Lower lobe of right lung (tissue), 2 donors: ENCODE data around the gene GREB1L. TPM values are rescaled to one million over a fixed set of nuclear protein-coding genes. Genes with fewer than 3 reads are reported as not detected.

Experiments used
- ATAC-seq, 2 donors: fragments of 200-7000 bp; cut with Tn5 transposase; one replicate each; pipeline ENCODE4 v1.9.1; 2020 to 2022; ENCODE audit warnings: mild to moderate bottlenecking in 2 of 2, moderate library complexity in 2 of 2
- DNase-seq: peaks from one replicate; pipeline ENCODE4 v3.0.0-alpha.2; 2020
- H3K27ac ChIP-seq: fragments of 200-600 bp; one replicate; pipeline ENCODE4 v1.8.0; 2022
- H3K27me3 ChIP-seq: fragments of 200-600 bp; one replicate; pipeline ENCODE4 v1.8.0; 2022; ENCODE audit warnings: low read depth
- H3K36me3 ChIP-seq: fragments of 200-600 bp; one replicate; pipeline ENCODE4 v1.8.0; 2022; ENCODE audit warnings: mild to moderate bottlenecking
- H3K4me1 ChIP-seq: fragments of 200-600 bp; one replicate; pipeline ENCODE4 v1.8.0; 2022
- H3K4me3 ChIP-seq: fragments of 200-600 bp; one replicate; pipeline ENCODE4 v1.8.0; 2022; ENCODE audit warnings: mild to moderate bottlenecking
- H3K9me3 ChIP-seq: fragments of 200-600 bp; one replicate; pipeline ENCODE4 v1.8.0; 2022
- intact Hi-C: fragments of 100-400 bp; cut with DNase I; formaldehyde crosslinking; loops from one replicate; pipeline ENCODE4 v1.11.0; 2022
- total RNA-seq: library from RNA; stranded (reverse); fragmentation: NEBNext Ultra II Directional; extraction: Animal tissue kit (Norgen Biotek cat#: 25700); gene quantifications from one replicate; pipeline ENCODE4 v1.2.1, GENCODE V29; 2021
- TF ChIP-seq, protein P1 (sequence below): fragments of 200-600 bp; IDR thresholded peaks from one replicate; pipeline ENCODE4 v1.8.0; 2022; ENCODE audit warnings: antibody characterized with exemption, mild to moderate bottlenecking
- donor health status: DM: no; HTN: yes; CAD: no; lungs with severe emphysema.

GREB1L gene
- total RNA-seq, 1 donor from 2014 or later: 0.74 TPM

DNA sequence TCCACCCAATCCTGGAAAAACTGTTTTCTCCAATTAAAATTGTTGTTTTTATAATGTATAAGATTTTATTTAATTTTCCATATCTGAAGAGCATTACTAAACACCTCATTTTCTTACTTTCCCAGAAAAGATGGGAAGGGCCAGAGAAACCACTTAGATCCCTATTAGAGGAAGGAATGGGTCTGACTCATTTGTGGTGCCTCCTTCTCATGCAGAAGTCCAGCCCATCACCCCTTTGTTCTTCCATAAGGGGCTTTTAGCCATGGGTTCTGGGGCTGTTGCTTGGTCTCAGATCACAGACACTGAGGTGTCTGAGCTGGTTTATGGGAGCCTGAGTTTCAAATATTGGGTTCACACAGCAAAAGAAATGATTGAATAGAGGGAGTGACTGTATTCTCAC is 206.3 kb downstream of the GREB1L start:
- H3K36me3 ChIP-seq: no peaks in the 10 kb centered on the region
- no peak overlapping the region for H3K27ac ChIP-seq
- TF ChIP-seq, protein P1, sequence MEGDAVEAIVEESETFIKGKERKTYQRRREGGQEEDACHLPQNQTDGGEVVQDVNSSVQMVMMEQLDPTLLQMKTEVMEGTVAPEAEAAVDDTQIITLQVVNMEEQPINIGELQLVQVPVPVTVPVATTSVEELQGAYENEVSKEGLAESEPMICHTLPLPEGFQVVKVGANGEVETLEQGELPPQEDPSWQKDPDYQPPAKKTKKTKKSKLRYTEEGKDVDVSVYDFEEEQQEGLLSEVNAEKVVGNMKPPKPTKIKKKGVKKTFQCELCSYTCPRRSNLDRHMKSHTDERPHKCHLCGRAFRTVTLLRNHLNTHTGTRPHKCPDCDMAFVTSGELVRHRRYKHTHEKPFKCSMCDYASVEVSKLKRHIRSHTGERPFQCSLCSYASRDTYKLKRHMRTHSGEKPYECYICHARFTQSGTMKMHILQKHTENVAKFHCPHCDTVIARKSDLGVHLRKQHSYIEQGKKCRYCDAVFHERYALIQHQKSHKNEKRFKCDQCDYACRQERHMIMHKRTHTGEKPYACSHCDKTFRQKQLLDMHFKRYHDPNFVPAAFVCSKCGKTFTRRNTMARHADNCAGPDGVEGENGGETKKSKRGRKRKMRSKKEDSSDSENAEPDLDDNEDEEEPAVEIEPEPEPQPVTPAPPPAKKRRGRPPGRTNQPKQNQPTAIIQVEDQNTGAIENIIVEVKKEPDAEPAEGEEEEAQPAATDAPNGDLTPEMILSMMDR: no peak
- H3K9me3 ChIP-seq: no peaks in the 10 kb centered on the region
- no peaks in the 10 kb centered on the region for H3K27me3 ChIP-seq
- DNase-seq: no peak
- intact Hi-C loops: loop anchor here (10.0 kb wide), 1 partner anchor 253 kb away; no protein-coding TSS in a partner anchor
- no peaks in the 10 kb centered on the region for H3K4me1 ChIP-seq
- H3K4me3 ChIP-seq: no peak overlapping the region
- ATAC-seq: no peak

DNA sequence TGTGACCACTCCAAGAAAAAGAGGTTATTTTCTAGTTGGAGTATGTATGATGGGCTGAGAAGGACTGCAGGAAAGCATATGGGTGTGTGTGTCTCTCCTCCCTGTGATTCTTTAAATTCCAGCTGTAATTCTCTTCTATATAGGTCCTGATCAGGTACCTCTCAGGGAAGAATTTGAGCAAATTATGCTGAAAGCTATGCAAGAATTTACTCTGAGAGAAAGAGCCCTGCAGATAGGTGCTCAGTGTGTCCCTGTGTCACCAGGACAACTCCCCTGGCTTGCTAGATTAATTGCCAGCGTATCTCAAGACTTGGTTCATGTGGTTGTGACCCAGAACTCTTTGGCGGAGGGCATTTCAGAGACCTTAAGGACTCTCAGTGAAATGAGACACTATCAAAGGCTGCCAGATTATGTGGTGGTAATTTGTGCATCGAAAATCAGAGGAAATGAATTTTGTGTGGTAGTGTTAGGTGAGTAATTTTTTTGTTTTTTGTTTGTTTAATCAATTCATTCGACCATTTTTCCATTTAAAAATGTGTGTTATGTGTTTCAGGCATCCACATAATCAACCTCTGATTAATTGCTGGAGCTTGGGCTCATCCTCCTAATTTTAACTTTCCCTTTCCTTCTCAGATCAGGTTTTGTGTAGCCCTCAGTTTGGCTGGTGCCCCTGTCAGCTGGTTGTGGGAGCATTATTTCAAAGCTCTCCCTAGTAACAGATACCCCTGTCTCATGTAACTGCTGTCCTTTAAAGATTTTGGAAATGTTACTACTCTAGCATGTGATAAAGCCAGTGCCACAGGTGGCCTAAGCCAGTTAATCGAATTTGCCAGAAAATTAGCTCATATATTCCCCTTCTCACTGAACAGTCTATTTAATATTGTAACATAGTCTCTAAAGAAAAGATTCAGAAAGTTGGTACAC is 207.6 kb downstream of the GREB1L start:
- no peak overlapping the region for H3K4me3 ChIP-seq
- H3K27me3 ChIP-seq: no peaks in the 10 kb centered on the region
- no peaks in the 10 kb centered on the region for H3K36me3 ChIP-seq
- no peaks in the 10 kb centered on the region for H3K4me1 ChIP-seq
- ATAC-seq (no peak), DNase-seq (no peak)
- TF ChIP-seq, protein P1: no peak
- H3K9me3 ChIP-seq: no peaks in the 10 kb centered on the region
- no peak overlapping the region for H3K27ac ChIP-seq
- intact Hi-C loops: loop anchor here (10.0 kb wide), 1 partner anchor 255 kb away; no protein-coding TSS in a partner anchor

DNA sequence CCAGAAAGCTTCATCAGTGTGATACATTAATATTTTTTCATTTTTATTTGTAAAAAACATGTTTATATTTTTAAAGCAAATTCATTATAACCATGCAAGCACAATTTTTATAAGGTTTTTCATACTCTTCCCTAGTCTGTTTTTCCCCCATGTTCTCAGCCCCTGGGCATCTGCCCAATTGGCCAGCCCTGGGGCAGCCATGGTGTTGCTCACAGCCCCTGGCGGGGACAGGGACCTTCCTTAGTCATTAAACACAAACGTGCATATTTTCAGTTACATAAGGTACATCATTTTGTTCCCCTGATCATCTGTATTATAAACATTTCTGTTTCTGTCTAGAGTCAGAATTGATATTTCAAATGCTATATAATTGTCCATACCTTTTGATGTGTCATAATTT is 208.5 kb downstream of the GREB1L start:
- no peaks in the 10 kb centered on the region for H3K36me3 ChIP-seq
- DNase-seq (no peak), ATAC-seq (no peak)
- H3K4me1 ChIP-seq: no peaks in the 10 kb centered on the region
- intact Hi-C loops: no loop called here
- TF ChIP-seq, protein P1: no peak
- no peak overlapping the region for H3K4me3 ChIP-seq
- H3K27ac ChIP-seq: no peak overlapping the region
- no peaks in the 10 kb centered on the region for H3K9me3 ChIP-seq
- H3K27me3 ChIP-seq: no peaks in the 10 kb centered on the region

DNA sequence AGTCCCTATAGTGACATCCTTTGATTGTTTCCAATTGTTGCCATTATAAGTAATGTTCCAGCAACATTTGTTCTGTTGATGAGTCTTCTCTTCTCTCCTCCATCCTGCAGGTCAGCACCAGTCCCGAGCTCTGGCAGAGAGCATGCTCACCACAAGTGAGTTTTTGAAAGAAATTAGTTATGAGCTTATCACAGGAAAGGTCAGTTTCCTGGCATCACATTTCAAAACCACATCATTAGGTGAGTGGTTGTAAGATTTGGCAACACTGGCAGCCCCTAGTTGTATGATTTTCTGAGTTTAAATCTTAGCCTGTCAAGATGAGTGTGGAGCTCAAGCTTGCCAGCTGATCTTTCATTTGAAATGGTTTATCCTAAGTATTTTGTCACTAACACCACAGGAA is 208.9 kb downstream of the GREB1L start:
- H3K9me3 ChIP-seq: no peaks in the 10 kb centered on the region
- ATAC-seq (no peak), DNase-seq (no peak)
- no peak overlapping the region for H3K27ac ChIP-seq
- intact Hi-C loops: no loop called here
- no peaks in the 10 kb centered on the region for H3K36me3 ChIP-seq
- no peak overlapping the region for H3K4me3 ChIP-seq
- TF ChIP-seq, protein P1: no peak
- H3K27me3 ChIP-seq: no peaks in the 10 kb centered on the region
- H3K4me1 ChIP-seq: no peaks in the 10 kb centered on the region

DNA sequence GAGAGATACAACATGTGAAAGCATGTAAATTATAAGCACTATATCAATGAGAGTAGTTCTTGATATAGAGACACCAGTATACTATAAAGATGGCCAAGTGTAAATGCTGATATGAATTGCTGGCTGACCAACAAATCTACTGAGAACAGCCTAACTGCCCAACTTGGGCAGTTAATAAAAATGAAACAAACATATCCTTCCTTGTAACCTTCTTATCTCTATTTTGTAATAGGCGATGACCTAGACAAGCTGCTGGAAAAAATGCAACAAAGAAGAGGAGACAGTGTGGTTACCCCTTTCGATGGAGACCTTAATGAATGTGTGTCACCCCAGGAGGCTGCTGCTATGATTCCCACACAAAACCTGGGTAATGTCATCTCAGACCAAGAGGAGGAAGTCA is 209.8 kb downstream of the GREB1L start:
- H3K36me3 ChIP-seq: no peaks in the 10 kb centered on the region
- no peak for DNase-seq

More for the DNA sequence above, 209.8 kb downstream of the GREB1L start:
- intact Hi-C loops: no loop called here
- Histone ChIP-seq H3K27me3 (no peaks in the 10 kb centered on the region), H3K27ac (no peak overlapping the region), H3K4me1 (no peaks in the 10 kb centered on the region), H3K9me3 (no peaks in the 10 kb centered on the region), H3K4me3 (no peak overlapping the region)
- ATAC-seq: no peak
- TF ChIP-seq, protein P1: no peak
